A673 (cell line): ENCODE results near the gene MPZL2.

Experiments used
- CTCF ChIP-seq: fragments of 300-800, 200-600 bp; sonication (generic); conservative IDR thresholded peaks from 2 replicates; pipeline ENCODE4 v1.5.1; 2017; ENCODE audit warnings: low read depth, mild to moderate bottlenecking, antibody characterized with exemption, low read length, moderate library complexity, mixed read lengths
- EZH2 ChIP-seq: fragments of 200-600 bp; sonication (generic); IDR thresholded peaks from 2 replicates; pipeline ENCODE4 v1.6.1; 2017; ENCODE audit warnings: borderline replicate concordance, low read depth, mild to moderate bottlenecking, mixed read lengths, antibody characterized with exemption, low read length; ENCODE audit not compliant: poor library complexity, severe bottlenecking

- no peak for TF ChIP-seq CTCF
- no peak for TF ChIP-seq EZH2
Observed at GRCh38 chr11:118272001-118272400, 7.9 kb upstream of the MPZL2 start.
